ENCODE measurements around the gene IL26. TPM values are rescaled to one million over a fixed set of nuclear protein-coding genes. Genes with fewer than 3 reads are reported as not detected.

The IL26 gene
- total RNA-seq, 5 donors from 2014 or later (not counting 1 experiment from before 2014, with no cell fraction given) = 0.39 TPM; not detected in 4

- no peak overlapping the region for H3K4me3 ChIP-seq (ENCODE audit: control insufficient read depth in 1 of 2, extremely low read depth in 1 of 2, low read length in 1 of 2)
- H3K4me1 ChIP-seq (ENCODE audit: control insufficient read depth in 1 of 2, extremely low read depth in 1 of 2, insufficient read depth in 2 of 2, low read length in 2 of 2) = peaks cover 0 to 5% of the 10 kb centered on the region in 2 experiments
- ChIA-PET CTCF (interaction anchor here in 1 of 2 donors (0.7 kb wide), 1 partner anchor 35 kb away, joined by 4 read pairs; no protein-coding TSS in a partner anchor), POLR2A (no interaction called here)
- H3K9me3 ChIP-seq = no peaks in the 10 kb centered on the region
- H3K4me3 Mint-ChIP-seq = no peak overlapping the region
- H3K4me1 Mint-ChIP-seq = peaks cover 7 to 15% (median 11%) of the 10 kb centered on the region in 3 donors
- peaks cover 0 to 7% of the 10 kb centered on the region in 2 donors for H3K27me3 Mint-ChIP-seq
- H3K27ac ChIP-seq (ENCODE audit: low read length) = no peak overlapping the region
- no CpG with 5 or more reads among the region's 3 CpGs for WGBS (ENCODE audit: insufficient coverage)
- ATAC-seq (replicated peaks in 1 of 4) (no peak), DNase-seq (peak in 1 of 35 experiments; percentile 16)
- H3K27me3 ChIP-seq (replicated peaks in 1 of 2; ENCODE audit: control insufficient read depth in 2 of 2, extremely low read depth in 1 of 2, insufficient read depth in 2 of 2, low read length in 1 of 2) = no peaks in the 10 kb centered on the region
- H3K9me3 Mint-ChIP-seq = no peaks in the 10 kb centered on the region
- no peaks in the 10 kb centered on the region for H3K36me3 ChIP-seq (ENCODE audit: control insufficient read depth in 2 of 2, extremely low read depth in 1 of 2, insufficient read depth in 1 of 2, low read length in 1 of 2)
- H3K27ac Mint-ChIP-seq = no peak overlapping the region
- H3K36me3 Mint-ChIP-seq = no peaks in the 10 kb centered on the region
Observed at GRCh38 chr12:68259318-68259940, 33.8 kb upstream of the IL26 start.

GRCh38 chr12:68253504-68253903 is 27.9 kb upstream of the IL26 start, which contains the start of gene IL22:
IL22 (minus strand) TSS chr12:68253604; CDS start chr12:68253448, 156 bp downstream.
- DNase-seq (no peak), ATAC-seq (replicated peaks in 1 of 4) (no peak)
- CTCF ChIA-PET = no interaction called here
- H3K9me3 Mint-ChIP-seq = no peaks in the 10 kb centered on the region
- H3K27me3 Mint-ChIP-seq = peaks cover 5 to 6% of the 10 kb centered on the region in 2 donors
- peaks cover 0 to 3% (median 0%) of the 10 kb centered on the region in 3 donors for H3K4me1 Mint-ChIP-seq
- H3K36me3 Mint-ChIP-seq = no peaks in the 10 kb centered on the region
- Histone ChIP-seq H3K9me3 (no peaks in the 10 kb centered on the region), H3K27ac (ENCODE audit: low read length) (no peak within 1 kb of the TSS), H3K27me3 (replicated peaks in 1 of 2; ENCODE audit: control insufficient read depth in 2 of 2, extremely low read depth in 1 of 2, insufficient read depth in 2 of 2, low read length in 1 of 2) (peaks cover 0 to 3% of the 10 kb centered on the region in 2 experiments), H3K4me1 (ENCODE audit: control insufficient read depth in 1 of 2, extremely low read depth in 1 of 2, insufficient read depth in 2 of 2, low read length in 2 of 2) (no peaks in the 10 kb centered on the region), H3K4me3 (ENCODE audit: control insufficient read depth in 1 of 2, extremely low read depth in 1 of 2, low read length in 1 of 2) (no peak within 1 kb of the TSS), H3K36me3 (ENCODE audit: control insufficient read depth in 2 of 2, extremely low read depth in 1 of 2, insufficient read depth in 1 of 2, low read length in 1 of 2) (no peaks in the 10 kb centered on the region)
- H3K27ac Mint-ChIP-seq = no peak within 1 kb of the TSS
- no peak within 1 kb of the TSS for H3K4me3 Mint-ChIP-seq
- POLR2A ChIA-PET = interaction anchor here in 1 of 2 donors (0.7 kb wide), 1 partner anchor 247 kb away, joined by 4 read pairs; no protein-coding TSS in a partner anchor
- no CpG with 5 or more reads among the region's 7 CpGs for WGBS (ENCODE audit: insufficient coverage)

DNA sequence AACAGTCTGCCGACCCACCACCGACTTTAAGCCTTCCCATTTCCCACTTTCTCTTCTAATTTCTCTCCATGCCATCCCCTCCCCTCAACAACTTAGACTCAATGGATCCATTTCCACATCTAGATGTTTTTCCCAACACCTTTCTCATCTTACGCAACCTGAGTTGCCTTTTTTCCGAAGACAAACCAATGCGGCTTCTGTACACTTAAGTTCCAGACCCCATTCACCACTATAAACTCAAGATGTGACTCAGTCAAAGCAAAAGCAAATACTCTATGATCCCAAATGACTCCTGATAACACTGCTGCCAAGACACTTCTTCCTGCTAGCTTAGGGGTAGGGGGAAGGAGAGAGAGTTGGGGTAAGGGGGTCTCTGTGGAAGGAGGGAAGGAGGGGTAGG is 26.5 kb upstream of the IL26 start:
- H3K4me3 Mint-ChIP-seq = peak overlapping the region in 1 of 3 donors; percentile 1
- peaks cover 5 to 6% of the 10 kb centered on the region in 2 donors for H3K27me3 Mint-ChIP-seq
- ChIA-PET POLR2A (no interaction called here), CTCF (no interaction called here)
- H3K9me3 Mint-ChIP-seq = no peaks in the 10 kb centered on the region
- 84% methylated on average over 3 of the region's 5 CpGs for WGBS (ENCODE audit: insufficient coverage)
- H3K9me3 ChIP-seq = no peaks in the 10 kb centered on the region
- DNase-seq = no peak
- H3K36me3 ChIP-seq (ENCODE audit: control insufficient read depth in 2 of 2, extremely low read depth in 1 of 2, insufficient read depth in 1 of 2, low read length in 1 of 2) = no peaks in the 10 kb centered on the region
- H3K36me3 Mint-ChIP-seq = no peaks in the 10 kb centered on the region
- ATAC-seq (replicated peaks in 1 of 4) = no peak
- peaks cover 0 to 3% of the 10 kb centered on the region in 2 experiments for H3K27me3 ChIP-seq (replicated peaks in 1 of 2; ENCODE audit: control insufficient read depth in 2 of 2, extremely low read depth in 1 of 2, insufficient read depth in 2 of 2, low read length in 1 of 2)
- H3K4me3 ChIP-seq (ENCODE audit: control insufficient read depth in 1 of 2, extremely low read depth in 1 of 2, low read length in 1 of 2) = no peak overlapping the region
- no peaks in the 10 kb centered on the region for H3K4me1 ChIP-seq (ENCODE audit: control insufficient read depth in 1 of 2, extremely low read depth in 1 of 2, insufficient read depth in 2 of 2, low read length in 2 of 2)
- no peak overlapping the region for H3K27ac Mint-ChIP-seq
- H3K27ac ChIP-seq (ENCODE audit: low read length) = no peak overlapping the region
- H3K4me1 Mint-ChIP-seq = peaks cover 0 to 3% (median 0%) of the 10 kb centered on the region in 3 donors

GRCh38 chr12:68250454-68250853 is 24.8 kb upstream of the IL26 start:
- peaks cover 0 to 3% of the 10 kb centered on the region in 2 experiments for H3K27me3 ChIP-seq (replicated peaks in 1 of 2; ENCODE audit: control insufficient read depth in 2 of 2, extremely low read depth in 1 of 2, insufficient read depth in 2 of 2, low read length in 1 of 2)
- no peak overlapping the region for H3K4me3 ChIP-seq (ENCODE audit: control insufficient read depth in 1 of 2, extremely low read depth in 1 of 2, low read length in 1 of 2)
- Mint-ChIP-seq H3K36me3 (no peaks in the 10 kb centered on the region), H3K4me3 (no peak overlapping the region), H3K27ac (no peak overlapping the region), H3K4me1 (peaks cover 0 to 3% (median 0%) of the 10 kb centered on the region in 3 donors), H3K9me3 (no peaks in the 10 kb centered on the region), H3K27me3 (peaks cover 5 to 10% of the 10 kb centered on the region in 2 donors)
- no peaks in the 10 kb centered on the region for H3K36me3 ChIP-seq (ENCODE audit: control insufficient read depth in 2 of 2, extremely low read depth in 1 of 2, insufficient read depth in 1 of 2, low read length in 1 of 2)
- ChIA-PET CTCF (interaction anchor here in 1 of 2 donors (0.6 kb wide), 1 partner anchor 548 kb away, joined by 3 read pairs; no protein-coding TSS in a partner anchor), POLR2A (no interaction called here)
- no peaks in the 10 kb centered on the region for H3K4me1 ChIP-seq (ENCODE audit: control insufficient read depth in 1 of 2, extremely low read depth in 1 of 2, insufficient read depth in 2 of 2, low read length in 2 of 2)
- no peaks in the 10 kb centered on the region for H3K9me3 ChIP-seq
- DNase-seq (no peak), ATAC-seq (replicated peaks in 1 of 4) (no peak)
- H3K27ac ChIP-seq (ENCODE audit: low read length) = no peak overlapping the region
- no CpG with 5 or more reads among the region's 3 CpGs for WGBS (ENCODE audit: insufficient coverage)

GRCh38 chr12:68247785-68248184 is 22.2 kb upstream of the IL26 start:
- H3K36me3 Mint-ChIP-seq = no peaks in the 10 kb centered on the region
- Histone ChIP-seq H3K27me3 (replicated peaks in 1 of 2; ENCODE audit: control insufficient read depth in 2 of 2, extremely low read depth in 1 of 2, insufficient read depth in 2 of 2, low read length in 1 of 2) (peaks cover 0 to 3% of the 10 kb centered on the region in 2 experiments), H3K4me3 (ENCODE audit: control insufficient read depth in 1 of 2, extremely low read depth in 1 of 2, low read length in 1 of 2) (no peak overlapping the region), H3K4me1 (ENCODE audit: control insufficient read depth in 1 of 2, extremely low read depth in 1 of 2, insufficient read depth in 2 of 2, low read length in 2 of 2) (no peaks in the 10 kb centered on the region), H3K27ac (ENCODE audit: low read length) (no peak overlapping the region), H3K36me3 (ENCODE audit: control insufficient read depth in 2 of 2, extremely low read depth in 1 of 2, insufficient read depth in 1 of 2, low read length in 1 of 2) (no peaks in the 10 kb centered on the region), H3K9me3 (no peaks in the 10 kb centered on the region)
- H3K9me3 Mint-ChIP-seq = no peaks in the 10 kb centered on the region
- no peak overlapping the region for H3K4me3 Mint-ChIP-seq
- POLR2A ChIA-PET = interaction anchor here in 1 of 2 donors (0.6 kb wide), 1 partner anchor 38 kb away, joined by 3 read pairs; no protein-coding TSS in a partner anchor
- H3K27me3 Mint-ChIP-seq = peaks cover under 1 to 10% of the 10 kb centered on the region in 2 donors
- peaks cover 0 to 3% (median 0%) of the 10 kb centered on the region in 3 donors for H3K4me1 Mint-ChIP-seq
- CTCF ChIA-PET = interaction anchor here in 1 of 2 donors (1.5 kb wide), 1 partner anchor 24 kb away, joined by 3 read pairs; no protein-coding TSS in a partner anchor
- H3K27ac Mint-ChIP-seq = no peak overlapping the region
- DNase-seq (no peak), ATAC-seq (replicated peaks in 1 of 4) (no peak)

DNA sequence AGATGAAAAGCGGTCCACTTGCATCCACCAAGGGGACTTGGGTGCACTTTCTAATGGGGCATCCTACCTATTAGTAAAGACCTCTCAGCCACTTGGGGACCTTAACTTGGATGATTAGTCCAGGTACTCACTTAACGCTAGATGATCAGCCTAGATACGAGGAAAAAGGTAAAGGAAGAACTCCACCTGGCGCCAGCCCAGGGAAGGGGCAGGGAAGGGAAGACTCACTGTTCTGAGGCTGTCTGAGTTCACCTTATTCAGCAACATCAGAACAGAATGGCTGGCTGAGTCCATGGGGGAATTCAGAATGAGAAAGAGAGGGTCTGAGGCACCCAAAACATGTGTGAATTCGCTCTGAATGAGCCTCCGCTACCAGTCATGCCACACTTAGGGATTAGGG is 20.7 kb upstream of the IL26 start:
- H3K27ac Mint-ChIP-seq = no peak overlapping the region
- H3K4me1 Mint-ChIP-seq = peaks cover 2 to 3% (median 3%) of the 10 kb centered on the region in 3 donors
- no peak overlapping the region for H3K4me3 Mint-ChIP-seq
- no peak overlapping the region for H3K27ac ChIP-seq (ENCODE audit: low read length)
- peaks cover 0 to 4% of the 10 kb centered on the region in 2 donors for H3K27me3 Mint-ChIP-seq
- DNase-seq (no peak), ATAC-seq (replicated peaks in 1 of 4) (no peak)
- H3K4me1 ChIP-seq (ENCODE audit: control insufficient read depth in 1 of 2, extremely low read depth in 1 of 2, insufficient read depth in 2 of 2, low read length in 2 of 2) = peaks cover under 1 to 2% of the 10 kb centered on the region in 2 experiments
- peaks cover 0 to 3% of the 10 kb centered on the region in 2 experiments for H3K27me3 ChIP-seq (replicated peaks in 1 of 2; ENCODE audit: control insufficient read depth in 2 of 2, extremely low read depth in 1 of 2, insufficient read depth in 2 of 2, low read length in 1 of 2)
- ChIA-PET CTCF (no interaction called here), POLR2A (no interaction called here)
- no peaks in the 10 kb centered on the region for H3K9me3 ChIP-seq
- no peak overlapping the region for H3K4me3 ChIP-seq (ENCODE audit: control insufficient read depth in 1 of 2, extremely low read depth in 1 of 2, low read length in 1 of 2)
- H3K9me3 Mint-ChIP-seq = no peaks in the 10 kb centered on the region
- 100% methylated on average over 5 of the region's 6 CpGs for WGBS (ENCODE audit: insufficient coverage)
- H3K36me3 Mint-ChIP-seq = no peaks in the 10 kb centered on the region
- H3K36me3 ChIP-seq (ENCODE audit: control insufficient read depth in 2 of 2, extremely low read depth in 1 of 2, insufficient read depth in 1 of 2, low read length in 1 of 2) = no peaks in the 10 kb centered on the region

Measured in T-cell (primary cell).